Measurements from ENCODE around the gene STK32A.

DNA sequence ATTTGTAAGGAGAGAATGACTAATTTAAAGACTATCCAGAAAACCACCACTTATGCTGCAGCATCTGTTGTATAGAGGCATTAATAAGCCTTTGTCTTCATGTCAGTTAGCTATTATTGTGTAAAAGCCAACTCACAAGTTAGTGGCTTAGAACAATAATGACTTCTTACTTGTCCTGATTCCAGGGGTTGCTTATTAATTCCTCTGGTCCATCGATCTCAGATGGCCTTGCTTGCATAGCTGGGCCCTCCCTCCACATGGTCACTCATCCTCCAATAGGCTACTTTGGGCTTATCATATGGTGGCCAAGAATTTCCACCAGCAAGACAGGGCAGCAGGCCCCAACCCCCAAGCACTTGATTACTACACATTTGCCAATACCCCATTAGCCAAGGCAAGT lies 44.5 kb upstream of the STK32A start:
- TF ChIP-seq, protein P1, sequence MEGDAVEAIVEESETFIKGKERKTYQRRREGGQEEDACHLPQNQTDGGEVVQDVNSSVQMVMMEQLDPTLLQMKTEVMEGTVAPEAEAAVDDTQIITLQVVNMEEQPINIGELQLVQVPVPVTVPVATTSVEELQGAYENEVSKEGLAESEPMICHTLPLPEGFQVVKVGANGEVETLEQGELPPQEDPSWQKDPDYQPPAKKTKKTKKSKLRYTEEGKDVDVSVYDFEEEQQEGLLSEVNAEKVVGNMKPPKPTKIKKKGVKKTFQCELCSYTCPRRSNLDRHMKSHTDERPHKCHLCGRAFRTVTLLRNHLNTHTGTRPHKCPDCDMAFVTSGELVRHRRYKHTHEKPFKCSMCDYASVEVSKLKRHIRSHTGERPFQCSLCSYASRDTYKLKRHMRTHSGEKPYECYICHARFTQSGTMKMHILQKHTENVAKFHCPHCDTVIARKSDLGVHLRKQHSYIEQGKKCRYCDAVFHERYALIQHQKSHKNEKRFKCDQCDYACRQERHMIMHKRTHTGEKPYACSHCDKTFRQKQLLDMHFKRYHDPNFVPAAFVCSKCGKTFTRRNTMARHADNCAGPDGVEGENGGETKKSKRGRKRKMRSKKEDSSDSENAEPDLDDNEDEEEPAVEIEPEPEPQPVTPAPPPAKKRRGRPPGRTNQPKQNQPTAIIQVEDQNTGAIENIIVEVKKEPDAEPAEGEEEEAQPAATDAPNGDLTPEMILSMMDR (IDR thresholded peaks at IDR 0.05; ENCODE audit: low read depth, low read length), result no peak
- TF ChIP-seq POLR2A (IDR thresholded peaks at IDR 0.05; ENCODE audit: extremely low read depth, insufficient read length) (no peak), MAX (IDR thresholded peaks at IDR 0.05; ENCODE audit: low read depth, low read length) (no peak)

All from NB4 (cell line).